SJCRH30 (cell line): ENCODE data around the gene CD3E. TPM values are rescaled to one million over a fixed set of nuclear protein-coding genes. Genes with fewer than 3 reads are reported as not detected.

Experiments used
- DNase-seq, 2 experiments: peaks; one replicate each; pipeline ENCODE4 v3.0.0-alpha.2; 2015 to 2020
- H3K27ac ChIP-seq: fragments of 250-450 bp; sonication (Bioruptor Pico); 2 replicates; pipeline ENCODE4 v1.5.1; 2020; ENCODE audit warnings: mild to moderate bottlenecking, moderate library complexity
- H3K27me3 ChIP-seq: fragments of 250-450 bp; sonication (Bioruptor Pico); 2 replicates; pipeline ENCODE4 v1.5.1; 2020; ENCODE audit warnings: mild to moderate bottlenecking, moderate library complexity
- H3K36me3 ChIP-seq: fragments of 250-450 bp; sonication (Bioruptor Pico); 2 replicates; pipeline ENCODE4 v1.5.1; 2020; ENCODE audit warnings: mild to moderate bottlenecking, moderate library complexity
- H3K4me1 ChIP-seq: fragments of 250-450 bp; sonication (Bioruptor Pico); 2 replicates; pipeline ENCODE4 v1.5.1; 2020; ENCODE audit warnings: mild to moderate bottlenecking, moderate library complexity
- H3K4me3 ChIP-seq: fragments of 250-450 bp; sonication (Bioruptor Pico); 2 replicates; pipeline ENCODE4 v1.5.1; 2020; ENCODE audit warnings: mild to moderate bottlenecking, moderate library complexity
- H3K9me3 ChIP-seq: fragments of 250-450 bp; sonication (Bioruptor Pico); replicated peaks from 2 replicates; pipeline ENCODE4 v1.5.1; 2020; ENCODE audit warnings: mild to moderate bottlenecking, moderate library complexity
- total RNA-seq: library from RNA; depleted of rRNA; stranded (reverse); fragments of >200 nt; shearing (Covaris generic); gene quantifications from 2 replicates; pipeline ENCODE4 v1.2.3, GENCODE V29; 2014

The CD3E gene
- total RNA-seq, 1 experiment from 2014 or later = not detected

DNA sequence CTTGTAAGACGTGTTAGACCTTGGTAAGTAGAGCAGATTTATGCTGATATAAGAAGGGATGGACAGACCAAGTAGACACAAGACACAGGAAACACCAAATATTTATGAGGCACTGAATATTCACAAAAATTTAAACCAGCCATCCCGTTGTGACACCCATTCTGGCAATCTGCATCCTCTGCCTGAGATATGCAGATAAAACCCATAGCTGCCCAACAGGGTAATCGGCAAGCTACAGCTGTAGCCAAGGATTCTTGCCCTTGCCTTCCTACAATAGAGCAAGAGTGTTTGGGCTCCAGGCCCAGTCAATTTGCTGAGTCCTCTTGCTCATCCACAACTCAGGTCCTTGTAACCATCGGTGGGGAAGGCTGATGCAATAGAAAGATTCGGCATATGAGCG is 21.9 kb upstream of the CD3E start:
- no peaks in the 10 kb centered on the region for H3K36me3 ChIP-seq
- no peak overlapping the region for H3K27ac ChIP-seq
- no peak for DNase-seq

DNA sequence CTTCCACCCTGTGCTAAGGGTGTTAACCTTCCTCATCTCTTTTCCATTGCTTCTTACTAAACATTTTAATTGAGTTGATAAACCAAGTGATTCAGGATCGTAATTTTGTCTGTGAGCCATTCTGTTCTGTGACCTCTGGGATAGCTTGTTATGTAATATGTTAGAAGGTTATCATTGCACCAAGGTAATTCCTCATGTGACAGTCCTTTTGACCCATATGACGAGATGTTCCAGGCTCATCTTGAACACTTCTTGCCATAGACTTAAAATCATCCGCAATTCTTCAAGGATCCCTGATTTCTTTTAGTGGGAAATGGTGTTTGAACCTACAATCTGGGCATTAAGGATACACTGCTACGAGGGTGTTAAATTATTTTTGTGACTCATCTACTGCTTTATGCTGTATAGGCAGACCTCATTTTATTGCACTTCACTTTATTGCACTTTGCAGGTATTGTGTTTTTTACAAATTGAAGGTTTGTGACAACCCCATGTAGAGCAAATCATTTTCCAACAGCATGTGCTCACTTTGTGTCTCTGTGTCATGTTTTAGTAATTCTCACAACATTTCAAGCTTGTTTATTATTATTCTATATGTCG is 21.4 kb upstream of the CD3E start:
- H3K27me3 ChIP-seq = no peaks in the 10 kb centered on the region
- H3K27ac ChIP-seq = no peak overlapping the region
- no peak for DNase-seq
- no peaks in the 10 kb centered on the region for H3K4me1 ChIP-seq
- H3K9me3 ChIP-seq = no peaks in the 10 kb centered on the region
- H3K36me3 ChIP-seq = no peaks in the 10 kb centered on the region
- H3K4me3 ChIP-seq = no peak overlapping the region

More for the DNA sequence above, 21.9 kb upstream of the CD3E start:
- Histone ChIP-seq H3K9me3 (no peaks in the 10 kb centered on the region), H3K4me3 (no peak overlapping the region), H3K27me3 (no peaks in the 10 kb centered on the region), H3K4me1 (no peaks in the 10 kb centered on the region)

DNA sequence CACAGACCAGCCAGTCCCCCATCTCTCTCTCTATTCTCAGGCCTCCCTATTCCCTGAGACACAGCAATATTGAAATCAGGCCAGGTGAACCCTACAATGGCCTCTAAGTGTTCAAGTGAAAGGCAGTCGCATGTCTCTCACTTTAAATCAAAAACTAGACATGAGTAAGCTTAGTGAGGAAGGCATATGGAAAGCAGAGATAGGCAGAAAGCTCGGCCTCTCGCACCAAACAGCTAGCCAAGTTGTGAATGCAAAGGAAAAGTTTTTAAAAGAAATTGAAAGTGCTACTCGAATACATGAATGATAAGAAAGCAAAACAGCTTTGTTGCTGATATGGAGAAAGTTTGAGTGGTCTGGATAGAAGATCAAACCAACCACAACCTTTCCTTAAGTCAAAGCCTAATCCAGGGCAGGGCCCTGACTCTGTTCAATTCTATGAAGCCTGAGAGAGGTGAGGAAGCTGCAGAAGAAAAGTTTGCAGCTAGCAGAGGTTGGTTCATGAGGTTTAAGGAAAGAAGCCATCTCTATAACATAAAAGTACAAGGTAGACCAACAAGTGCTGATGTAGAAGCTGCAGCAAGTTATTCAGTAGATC is 20.7 kb upstream of the CD3E start:
- Histone ChIP-seq H3K4me1 (no peaks in the 10 kb centered on the region), H3K36me3 (no peaks in the 10 kb centered on the region), H3K27me3 (no peaks in the 10 kb centered on the region), H3K9me3 (no peaks in the 10 kb centered on the region), H3K27ac (no peak overlapping the region), H3K4me3 (no peak overlapping the region)
- no peak for DNase-seq

DNA sequence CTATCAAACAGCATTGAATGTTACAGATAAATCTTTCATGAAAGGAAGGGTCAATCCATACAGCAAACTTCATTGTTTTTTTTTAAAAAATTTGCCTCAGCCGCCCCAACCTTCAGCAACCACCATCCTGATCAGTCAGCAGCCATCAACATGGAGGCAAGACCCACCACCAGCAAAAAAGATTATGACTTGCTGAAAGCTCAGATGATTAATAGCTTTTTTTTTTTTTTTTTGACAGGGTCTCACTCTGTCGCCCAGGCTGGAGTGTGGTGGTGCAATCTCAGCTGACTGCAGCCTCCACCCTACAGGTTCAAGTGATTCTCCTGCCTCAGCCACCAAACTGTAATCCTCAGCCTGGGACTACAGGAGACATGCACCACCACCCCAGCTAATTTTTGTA is 18.0 kb upstream of the CD3E start:
- H3K9me3 ChIP-seq = no peaks in the 10 kb centered on the region
- H3K36me3 ChIP-seq = no peaks in the 10 kb centered on the region
- no peak overlapping the region for H3K27ac ChIP-seq
- no peaks in the 10 kb centered on the region for H3K4me1 ChIP-seq
- H3K27me3 ChIP-seq = no peaks in the 10 kb centered on the region
- H3K4me3 ChIP-seq = no peak overlapping the region
- DNase-seq = no peak

DNA sequence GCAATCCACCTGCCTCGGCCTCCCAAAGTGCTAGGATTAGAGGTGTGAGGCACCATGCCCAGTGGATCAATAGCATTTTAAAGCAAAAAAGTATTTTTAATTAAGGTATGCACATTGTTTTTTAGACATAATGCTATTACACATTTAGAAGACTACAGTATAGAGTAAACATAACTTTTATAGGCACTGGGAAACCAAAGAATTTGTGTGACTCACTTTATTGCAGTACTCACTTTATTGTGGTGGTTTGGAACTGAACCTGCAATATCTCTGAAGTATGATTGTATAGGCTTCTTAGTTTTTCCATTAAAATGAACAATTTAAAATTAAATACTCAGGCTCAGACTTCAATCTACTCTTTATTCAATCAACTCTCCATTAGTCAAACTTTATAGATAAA is 17.5 kb upstream of the CD3E start:
- H3K4me3 ChIP-seq = no peak overlapping the region
- H3K4me1 ChIP-seq = no peaks in the 10 kb centered on the region
- H3K9me3 ChIP-seq = no peaks in the 10 kb centered on the region
- no peak overlapping the region for H3K27ac ChIP-seq
- no peaks in the 10 kb centered on the region for H3K36me3 ChIP-seq
- no peak for DNase-seq
- H3K27me3 ChIP-seq = no peaks in the 10 kb centered on the region

DNA sequence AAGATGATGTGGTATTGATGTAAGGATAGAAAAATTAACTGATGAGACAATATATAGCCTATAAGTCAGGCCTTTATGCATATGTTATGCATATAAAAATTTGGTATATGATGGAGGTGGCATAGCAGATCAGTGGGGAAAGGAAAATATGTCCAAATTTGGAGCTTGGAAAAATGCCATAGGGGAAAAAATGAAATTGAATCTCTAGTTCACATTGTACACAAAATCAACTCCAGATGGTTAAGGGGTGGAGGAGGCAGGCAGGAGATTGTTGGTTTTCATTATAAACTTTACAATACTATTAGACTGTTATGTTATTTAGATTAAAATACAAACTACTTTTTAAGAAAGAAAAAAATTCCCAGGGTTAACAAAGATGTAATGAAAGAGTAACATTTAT is 15.1 kb upstream of the CD3E start:
- Histone ChIP-seq H3K9me3 (no peaks in the 10 kb centered on the region), H3K4me3 (no peak overlapping the region), H3K36me3 (no peaks in the 10 kb centered on the region), H3K4me1 (no peaks in the 10 kb centered on the region), H3K27me3 (no peaks in the 10 kb centered on the region), H3K27ac (no peak overlapping the region)
- no peak for DNase-seq

DNA sequence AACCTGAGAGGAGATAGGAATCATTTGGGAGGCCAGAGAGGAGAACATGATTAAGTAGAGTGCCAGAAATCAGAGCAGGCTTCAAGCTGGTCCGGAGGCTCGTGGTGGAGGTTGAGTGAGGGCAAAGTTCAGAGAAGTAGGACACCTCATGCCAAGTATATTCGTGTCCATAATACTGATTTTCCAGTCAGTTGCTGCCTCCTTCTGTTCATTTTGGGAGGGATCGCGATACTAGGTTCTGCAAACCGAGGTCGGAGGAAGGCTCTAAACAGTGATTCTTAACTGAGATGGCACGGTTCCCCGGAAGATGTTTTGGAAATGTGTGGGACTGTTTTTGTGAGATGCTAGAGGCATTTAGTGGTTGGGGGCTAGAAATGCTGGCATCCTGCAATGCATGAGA is 13.6 kb upstream of the CD3E start:
- Histone ChIP-seq H3K9me3 (no peaks in the 10 kb centered on the region), H3K27me3 (no peaks in the 10 kb centered on the region), H3K27ac (no peak overlapping the region), H3K36me3 (no peaks in the 10 kb centered on the region), H3K4me3 (no peak overlapping the region), H3K4me1 (no peaks in the 10 kb centered on the region)
- no peak for DNase-seq

DNA sequence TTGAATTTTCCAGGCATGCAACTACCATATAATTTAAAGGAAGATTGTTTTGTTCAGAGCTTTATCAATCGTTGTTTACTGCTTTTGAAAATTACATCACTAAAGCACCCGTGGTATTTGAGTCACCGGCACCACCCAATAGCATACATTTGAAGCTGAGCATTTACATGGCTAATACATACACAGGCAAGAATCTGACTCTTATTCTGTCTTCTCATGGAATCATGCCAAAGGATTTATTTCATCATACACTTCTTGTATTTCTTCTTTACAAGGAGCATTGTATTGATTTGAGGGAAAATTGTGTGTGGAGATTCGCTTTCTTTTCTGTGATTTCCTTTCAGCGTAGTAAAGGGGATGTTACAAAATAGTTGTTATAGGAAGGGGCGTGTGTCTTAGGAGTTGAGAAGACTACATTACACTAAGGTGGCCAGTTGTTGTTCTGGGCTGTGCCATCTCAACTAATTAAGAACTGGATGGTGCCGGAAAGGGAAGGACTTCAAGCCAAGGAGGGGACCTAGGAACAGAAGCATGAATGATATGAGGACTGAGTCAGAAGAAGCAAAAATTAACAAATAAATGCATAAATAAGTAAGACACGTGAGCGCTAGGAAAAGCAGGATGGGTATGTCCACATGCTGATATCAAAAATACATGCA is 12.9 kb upstream of the CD3E start:
- no peak overlapping the region for H3K27ac ChIP-seq
- no peaks in the 10 kb centered on the region for H3K27me3 ChIP-seq
- no peaks in the 10 kb centered on the region for H3K9me3 ChIP-seq
- H3K4me3 ChIP-seq = no peak overlapping the region
- H3K4me1 ChIP-seq = no peaks in the 10 kb centered on the region
- no peaks in the 10 kb centered on the region for H3K36me3 ChIP-seq
- no peak for DNase-seq

DNA sequence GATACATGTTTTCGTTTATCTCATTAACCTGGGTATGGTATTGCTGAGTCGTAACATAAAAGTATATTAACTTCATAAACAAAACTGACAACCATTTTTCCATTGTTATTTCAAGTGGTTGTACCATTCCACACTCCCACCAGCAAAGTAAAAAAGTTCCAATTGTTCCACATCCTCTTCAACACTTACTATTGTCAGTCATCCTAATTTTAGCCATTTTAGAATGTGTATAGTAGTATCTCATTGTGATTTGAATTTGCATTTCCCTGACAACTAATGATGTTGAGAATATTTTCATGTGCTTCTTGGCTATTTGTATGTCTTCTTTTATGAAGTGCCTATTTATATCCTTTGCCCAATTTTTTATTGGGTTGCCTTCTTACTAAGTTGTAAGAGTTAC is 10.5 kb upstream of the CD3E start:
- no peaks in the 10 kb centered on the region for H3K27me3 ChIP-seq
- H3K27ac ChIP-seq = no peak overlapping the region
- H3K4me3 ChIP-seq = no peak overlapping the region
- no peak for DNase-seq
- H3K9me3 ChIP-seq = no peaks in the 10 kb centered on the region
- H3K4me1 ChIP-seq = no peaks in the 10 kb centered on the region
- no peaks in the 10 kb centered on the region for H3K36me3 ChIP-seq

DNA sequence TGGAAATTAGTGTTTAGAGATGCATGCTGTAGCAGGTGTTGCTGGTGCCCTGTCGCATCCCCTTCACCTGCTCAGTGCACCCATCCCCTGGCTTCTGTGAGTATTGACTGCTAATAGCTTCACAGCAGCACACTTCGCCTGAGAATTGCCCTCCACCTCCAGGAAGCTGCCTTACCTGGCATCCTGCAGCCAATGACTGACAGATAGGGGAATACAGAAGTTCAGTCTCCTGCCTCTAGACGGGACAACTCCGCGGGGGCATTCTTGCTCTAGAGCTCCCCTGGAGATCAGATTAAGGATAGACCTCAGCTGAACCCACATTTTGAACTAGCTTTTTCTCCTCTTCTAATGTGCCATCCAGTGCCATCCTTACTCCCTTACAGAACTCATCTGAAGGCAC is 9.3 kb upstream of the CD3E start:
- no peaks in the 10 kb centered on the region for H3K9me3 ChIP-seq
- no peak for DNase-seq
- H3K36me3 ChIP-seq = no peaks in the 10 kb centered on the region
- H3K27ac ChIP-seq = no peak overlapping the region
- no peak overlapping the region for H3K4me3 ChIP-seq
- H3K27me3 ChIP-seq = no peaks in the 10 kb centered on the region
- no peaks in the 10 kb centered on the region for H3K4me1 ChIP-seq

DNA sequence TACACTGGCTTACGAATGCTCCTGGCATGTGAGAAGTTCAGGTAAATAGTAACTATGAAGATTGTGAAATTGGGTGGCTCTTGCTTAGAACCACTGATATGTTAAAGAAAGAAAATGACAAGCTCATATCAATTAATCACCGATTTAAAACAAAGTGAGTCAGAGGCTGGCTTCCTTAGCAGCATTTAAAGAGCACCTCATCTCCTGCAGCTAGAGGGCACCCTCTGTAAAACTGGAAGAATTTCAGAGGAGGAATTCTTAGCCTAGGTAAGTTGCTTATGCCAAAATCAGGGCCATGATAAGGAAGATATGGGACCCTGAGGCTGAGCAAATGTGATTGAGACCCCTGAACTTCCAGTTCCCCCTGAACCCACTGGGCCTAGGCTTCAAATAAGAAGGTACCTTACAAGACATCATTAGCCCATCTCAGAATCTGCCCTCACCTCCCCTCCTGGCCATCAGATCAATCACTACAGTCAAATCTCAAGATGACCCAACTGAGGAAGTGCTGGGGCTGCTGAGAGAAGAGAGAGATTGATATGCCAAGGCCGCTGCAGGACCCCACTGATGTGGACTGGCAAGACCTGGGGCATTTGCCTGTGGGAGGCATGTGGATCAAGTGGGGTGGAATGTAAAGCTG is 8.6 kb upstream of the CD3E start:
- Histone ChIP-seq H3K36me3 (no peaks in the 10 kb centered on the region), H3K27ac (no peak overlapping the region), H3K27me3 (no peaks in the 10 kb centered on the region), H3K9me3 (no peaks in the 10 kb centered on the region), H3K4me3 (no peak overlapping the region), H3K4me1 (no peaks in the 10 kb centered on the region)
- DNase-seq = peak in 1 of 2 experiments; percentile 12

DNA sequence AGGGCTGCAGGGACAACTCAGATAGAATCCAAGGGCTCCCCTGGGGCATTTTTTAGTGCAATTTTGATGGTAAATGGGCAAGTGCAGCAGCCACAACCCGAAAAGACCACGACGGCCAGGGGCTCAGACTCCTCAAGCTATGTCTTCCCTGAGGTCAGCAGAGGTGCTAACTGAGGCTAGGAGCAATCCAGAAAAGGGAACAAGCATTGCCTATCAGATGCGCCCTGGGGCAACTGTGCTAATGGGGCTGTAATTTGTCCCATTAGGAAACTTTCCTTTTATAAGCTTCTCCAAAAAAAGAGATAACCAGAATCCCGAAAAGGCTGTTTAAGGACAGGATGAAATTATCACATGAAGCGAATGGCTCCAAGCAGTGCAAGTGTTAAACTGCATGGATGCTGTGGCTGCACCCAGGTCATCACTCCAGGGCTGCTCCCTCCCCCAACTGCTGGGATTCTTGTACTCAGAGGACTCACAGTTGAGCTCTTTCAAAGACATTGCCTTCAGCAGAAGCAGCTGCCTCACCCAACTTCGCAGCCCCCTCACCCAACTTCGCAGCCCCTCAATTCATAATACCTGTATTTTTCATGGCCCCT is 2.8 kb upstream of the CD3E start:
- no peak for DNase-seq
- H3K4me3 ChIP-seq = no peak overlapping the region
- no peaks in the 10 kb centered on the region for H3K4me1 ChIP-seq
- H3K27ac ChIP-seq = no peak overlapping the region
- no peaks in the 10 kb centered on the region for H3K9me3 ChIP-seq
- no peaks in the 10 kb centered on the region for H3K27me3 ChIP-seq
- no peaks in the 10 kb centered on the region for H3K36me3 ChIP-seq

DNA sequence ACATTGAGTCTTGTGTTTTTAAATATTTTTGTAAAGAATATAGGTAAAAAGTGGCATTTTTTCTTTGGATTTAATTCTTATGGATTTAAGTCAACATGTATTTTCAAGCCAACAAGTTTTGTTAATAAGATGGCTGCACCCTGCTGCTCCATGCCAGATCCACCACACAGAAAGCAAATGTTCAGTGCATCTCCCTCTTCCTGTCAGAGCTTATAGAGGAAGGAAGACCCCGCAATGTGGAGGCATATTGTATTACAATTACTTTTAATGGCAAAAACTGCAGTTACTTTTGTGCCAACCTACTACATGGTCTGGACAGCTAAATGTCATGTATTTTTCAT is 333 bp upstream of the CD3E start:
- Histone ChIP-seq H3K36me3 (no peaks in the 10 kb centered on the region), H3K4me3 (no peak overlapping the region), H3K27me3 (no peaks in the 10 kb centered on the region), H3K27ac (no peak overlapping the region), H3K4me1 (no peaks in the 10 kb centered on the region), H3K9me3 (no peaks in the 10 kb centered on the region)
- DNase-seq = no peak

DNA sequence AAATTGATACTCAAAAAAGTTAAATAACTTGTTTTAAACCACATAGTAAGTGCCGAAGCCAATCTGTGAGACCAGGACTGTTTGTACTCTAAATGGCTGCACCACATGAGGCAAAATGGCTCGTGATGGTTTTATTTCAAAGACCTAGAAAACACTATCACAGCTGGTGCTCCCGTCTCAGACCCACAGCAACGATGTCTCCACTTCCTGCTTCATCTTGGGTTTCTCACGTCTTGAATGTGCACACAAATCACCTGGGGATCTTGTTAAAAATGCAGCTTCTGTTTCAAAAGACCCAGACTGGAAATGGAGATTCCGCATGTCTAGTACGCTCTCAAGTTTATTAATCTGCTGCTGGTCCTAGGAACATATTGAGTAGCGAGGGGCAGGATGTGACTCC is 1.2 kb downstream of the CD3E start:
- Histone ChIP-seq H3K27ac (no peak overlapping the region), H3K4me3 (no peak overlapping the region), H3K27me3 (no peaks in the 10 kb centered on the region)

DNA sequence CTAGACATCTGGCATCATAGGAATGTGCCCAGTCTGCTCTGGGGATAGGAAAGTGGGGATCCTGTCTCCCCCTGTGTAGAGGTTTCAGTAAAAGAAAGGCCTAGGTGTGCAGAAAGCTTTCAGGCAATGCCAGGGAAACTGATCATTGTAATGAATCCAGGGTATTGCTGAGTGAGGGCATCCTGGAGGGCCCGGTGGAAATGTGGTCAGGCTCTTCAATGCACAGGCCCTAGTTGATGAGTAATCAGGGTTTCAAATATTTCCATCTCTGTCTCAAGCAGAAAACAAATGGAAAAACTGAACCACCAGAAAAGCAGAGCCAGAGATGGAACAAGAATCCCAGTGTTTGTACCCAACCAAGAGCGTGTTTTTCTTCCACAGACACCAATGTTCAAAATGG is 2.0 kb downstream of the CD3E start:
- no peak overlapping the region for H3K27ac ChIP-seq
- H3K36me3 ChIP-seq = no peaks in the 10 kb centered on the region
- no peaks in the 10 kb centered on the region for H3K9me3 ChIP-seq
- no peaks in the 10 kb centered on the region for H3K4me1 ChIP-seq
- no peak for DNase-seq
- H3K27me3 ChIP-seq = no peaks in the 10 kb centered on the region
- H3K4me3 ChIP-seq = no peak overlapping the region

More for the DNA sequence above, 1.2 kb downstream of the CD3E start:
- no peaks in the 10 kb centered on the region for H3K9me3 ChIP-seq
- no peak for DNase-seq
- H3K4me1 ChIP-seq = no peaks in the 10 kb centered on the region
- H3K36me3 ChIP-seq = no peaks in the 10 kb centered on the region
